ENCODE results near the gene ARF1.

DNA sequence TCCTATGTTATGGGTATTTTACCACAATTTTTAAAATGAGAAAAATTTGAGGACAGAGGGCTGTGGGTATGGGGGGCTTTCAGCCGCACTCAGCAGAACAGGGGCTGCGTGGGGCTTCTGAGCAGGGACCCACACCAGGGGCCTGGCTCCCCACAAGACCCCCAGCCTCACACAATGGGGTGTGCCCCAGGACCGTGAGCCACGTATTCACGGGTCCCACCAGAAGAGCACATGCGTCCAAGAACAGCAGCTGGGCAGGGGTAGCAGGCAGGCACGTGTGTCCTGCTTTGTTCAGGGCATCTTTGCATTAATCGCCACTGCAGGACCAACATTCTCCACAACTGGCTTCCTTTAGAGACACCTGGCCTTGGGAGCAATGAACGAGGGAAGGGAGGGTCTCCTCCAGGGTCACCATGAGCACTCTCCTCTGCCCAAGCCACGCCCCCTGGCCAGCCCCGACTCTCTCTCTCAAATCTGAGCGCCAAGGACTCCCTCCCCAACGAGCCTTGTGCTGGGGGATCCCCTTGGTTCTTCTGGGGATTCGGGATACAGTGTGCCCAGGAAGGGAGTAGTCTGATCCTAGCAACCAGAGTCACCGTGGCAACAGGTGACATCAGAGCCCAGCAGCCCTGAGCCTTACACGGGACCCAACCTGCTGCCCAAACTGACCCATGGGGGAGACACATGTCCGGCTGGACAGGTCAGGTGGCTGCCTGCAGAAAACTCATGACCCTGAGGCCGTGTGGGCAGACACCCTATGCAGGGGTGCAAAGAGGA, 7.4 kb upstream of the ARF1 start:
- TF ChIP-seq POLR2AphosphoS5 (IDR thresholded peaks at IDR 0.05) (no peak), POLR2A (IDR thresholded peaks at IDR 0.05) (no peak), EP300 (IDR thresholded peaks at IDR 0.05) (no peak)
- TF ChIP-seq, protein P1, sequence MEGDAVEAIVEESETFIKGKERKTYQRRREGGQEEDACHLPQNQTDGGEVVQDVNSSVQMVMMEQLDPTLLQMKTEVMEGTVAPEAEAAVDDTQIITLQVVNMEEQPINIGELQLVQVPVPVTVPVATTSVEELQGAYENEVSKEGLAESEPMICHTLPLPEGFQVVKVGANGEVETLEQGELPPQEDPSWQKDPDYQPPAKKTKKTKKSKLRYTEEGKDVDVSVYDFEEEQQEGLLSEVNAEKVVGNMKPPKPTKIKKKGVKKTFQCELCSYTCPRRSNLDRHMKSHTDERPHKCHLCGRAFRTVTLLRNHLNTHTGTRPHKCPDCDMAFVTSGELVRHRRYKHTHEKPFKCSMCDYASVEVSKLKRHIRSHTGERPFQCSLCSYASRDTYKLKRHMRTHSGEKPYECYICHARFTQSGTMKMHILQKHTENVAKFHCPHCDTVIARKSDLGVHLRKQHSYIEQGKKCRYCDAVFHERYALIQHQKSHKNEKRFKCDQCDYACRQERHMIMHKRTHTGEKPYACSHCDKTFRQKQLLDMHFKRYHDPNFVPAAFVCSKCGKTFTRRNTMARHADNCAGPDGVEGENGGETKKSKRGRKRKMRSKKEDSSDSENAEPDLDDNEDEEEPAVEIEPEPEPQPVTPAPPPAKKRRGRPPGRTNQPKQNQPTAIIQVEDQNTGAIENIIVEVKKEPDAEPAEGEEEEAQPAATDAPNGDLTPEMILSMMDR (IDR thresholded peaks at IDR 0.05) = no peak

All from suprapubic skin (tissue), 4 donors.